ENCODE data around the gene ACTN1.
"Not testable (repeated sequence)": the region's sequence is repeated elsewhere in the genome, so short reads cannot be mapped to it uniquely, and the experiment has no call there.

GRCh38 chr14:69022093-69022492, 43.0 kb upstream of the ACTN1 start:
- TF ChIP-seq, protein P1, sequence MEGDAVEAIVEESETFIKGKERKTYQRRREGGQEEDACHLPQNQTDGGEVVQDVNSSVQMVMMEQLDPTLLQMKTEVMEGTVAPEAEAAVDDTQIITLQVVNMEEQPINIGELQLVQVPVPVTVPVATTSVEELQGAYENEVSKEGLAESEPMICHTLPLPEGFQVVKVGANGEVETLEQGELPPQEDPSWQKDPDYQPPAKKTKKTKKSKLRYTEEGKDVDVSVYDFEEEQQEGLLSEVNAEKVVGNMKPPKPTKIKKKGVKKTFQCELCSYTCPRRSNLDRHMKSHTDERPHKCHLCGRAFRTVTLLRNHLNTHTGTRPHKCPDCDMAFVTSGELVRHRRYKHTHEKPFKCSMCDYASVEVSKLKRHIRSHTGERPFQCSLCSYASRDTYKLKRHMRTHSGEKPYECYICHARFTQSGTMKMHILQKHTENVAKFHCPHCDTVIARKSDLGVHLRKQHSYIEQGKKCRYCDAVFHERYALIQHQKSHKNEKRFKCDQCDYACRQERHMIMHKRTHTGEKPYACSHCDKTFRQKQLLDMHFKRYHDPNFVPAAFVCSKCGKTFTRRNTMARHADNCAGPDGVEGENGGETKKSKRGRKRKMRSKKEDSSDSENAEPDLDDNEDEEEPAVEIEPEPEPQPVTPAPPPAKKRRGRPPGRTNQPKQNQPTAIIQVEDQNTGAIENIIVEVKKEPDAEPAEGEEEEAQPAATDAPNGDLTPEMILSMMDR (IDR thresholded peaks at IDR 0.05) = not testable (repeated sequence)
- not testable (repeated sequence) for TF ChIP-seq POLR2A (IDR thresholded peaks at IDR 0.05)

All from lower leg skin (tissue), 3 donors.